IMR-90 (cell line): ENCODE data around the gene RPL15. TPM values are rescaled to one million over a fixed set of nuclear protein-coding genes. Genes with fewer than 3 reads are reported as not detected.

Experiments
- ATAC-seq: fragments of 200-7000 bp; cut with Tn5 transposase; 2 replicates; pipeline ENCODE4 v1.9.1; 2020; ENCODE audit warnings: low read depth, mild to moderate bottlenecking, moderate library complexity
- BruUV-seq: library from RNA; stranded (reverse); fragments of 400-500 nt; replicated peaks from 2 replicates; lab custom pipeline; 2021; lab: Mats Ljungman, UMichigan
- CTCF ChIA-PET: fragments of 300-600 bp; formaldehyde crosslinking; extraction: SDS; loops from one replicate; lab custom pipeline; 2021; ENCODE audit warnings: antibody characterized with exemption; lab: Yijun Ruan, JAX
- POLR2A ChIA-PET: fragments of 300-600 bp; sonication (Branson Sonifier 250); formaldehyde crosslinking; loops from one replicate; lab custom pipeline; 2022; ENCODE audit warnings: antibody characterized with exemption; ENCODE audit not compliant: unreplicated experiment; lab: Charles Lee
- DNase-seq: peaks from one replicate; pipeline ENCODE4 v3.0.0; 2013
- H2AFZ ChIP-seq: replicated peaks from 2 replicates; pipeline ENCODE3; 2013; ENCODE audit warnings: low read length, mild to moderate bottlenecking; ENCODE audit not compliant: poor library complexity
- H2AK5ac ChIP-seq: 2 replicates; pipeline ENCODE4 v1.6.1; 2013; ENCODE audit warnings: low read depth, low read length, inconsistent platforms
- H2AK9ac ChIP-seq: replicated peaks from 2 replicates; pipeline ENCODE3; 2013; ENCODE audit warnings: mild to moderate bottlenecking, low read depth, low read length, moderate library complexity; ENCODE audit not compliant: poor library complexity
- H2BK120ac ChIP-seq: 2 replicates; pipeline ENCODE4 v1.6.1; 2013; ENCODE audit warnings: low read depth, low read length, inconsistent platforms
- H2BK15ac ChIP-seq: 3 replicates; pipeline ENCODE4 v1.6.1; 2013; ENCODE audit warnings: low read depth, low read length, inconsistent platforms
- H2BK20ac ChIP-seq: 2 replicates; pipeline ENCODE4 v1.6.1; 2013; ENCODE audit warnings: low read depth, mild to moderate bottlenecking, inconsistent platforms, low read length, moderate library complexity
- H2BK5ac ChIP-seq: 2 replicates; pipeline ENCODE4 v1.6.1; 2013; ENCODE audit warnings: mild to moderate bottlenecking, low read depth, low read length, inconsistent platforms; ENCODE audit not compliant: poor library complexity, severe bottlenecking
- H3K14ac ChIP-seq: replicated peaks from 2 replicates; pipeline ENCODE4 v1.6.1; 2013; ENCODE audit warnings: low read depth, low read length, inconsistent platforms
- H3K18ac ChIP-seq: 2 replicates; pipeline ENCODE4 v1.6.1; 2013; ENCODE audit warnings: low read depth, low read length, control low read depth
- H3K23ac ChIP-seq: 2 replicates; pipeline ENCODE4 v1.6.1; 2013; ENCODE audit warnings: low read depth, low read length, inconsistent platforms
- H3K27ac ChIP-seq: 2 replicates; pipeline ENCODE4 v1.5.1; 2013; ENCODE audit warnings: mild to moderate bottlenecking, control low read depth, low read length; ENCODE audit not compliant: insufficient read depth
- H3K27me3 ChIP-seq: 2 replicates; pipeline ENCODE4 v1.6.1; 2013; ENCODE audit warnings: low read length; ENCODE audit not compliant: control insufficient read depth, insufficient read depth
- H3K36me3 ChIP-seq: 2 replicates; pipeline ENCODE4 v1.6.1; 2013; ENCODE audit warnings: low read length, mixed read lengths; ENCODE audit not compliant: control insufficient read depth, insufficient read depth
- H3K4ac ChIP-seq: 2 replicates; pipeline ENCODE4 v1.6.1; 2013; ENCODE audit warnings: low read depth, low read length, inconsistent platforms
- H3K4me1 ChIP-seq: 2 replicates; pipeline ENCODE4 v1.6.1; 2013; ENCODE audit warnings: low read length, mixed read lengths; ENCODE audit not compliant: control insufficient read depth, insufficient read depth
- H3K4me2 ChIP-seq: 2 replicates; pipeline ENCODE4 v1.6.1; 2013; ENCODE audit warnings: low read depth, mild to moderate bottlenecking, control low read depth, low read length, moderate library complexity
- H3K4me3 ChIP-seq: 2 replicates; pipeline ENCODE4 v1.5.1; 2013; ENCODE audit warnings: low read depth, mild to moderate bottlenecking, control low read depth, low read length, moderate library complexity; ENCODE audit not compliant: insufficient read depth
- H3K56ac ChIP-seq: 2 replicates; pipeline ENCODE4 v1.6.1; 2013; ENCODE audit warnings: low read length, inconsistent platforms; ENCODE audit not compliant: insufficient read depth; ENCODE audit errors: extremely low read depth
- H3K79me1 ChIP-seq, 2 experiments: 2 replicates each; pipeline ENCODE4 v1.6.1; 2013; ENCODE audit warnings: low read length in 2 of 2, inconsistent platforms in 1 of 2, low read depth in 1 of 2
- H3K9ac ChIP-seq: 2 replicates; pipeline ENCODE4 v1.6.1; 2013; ENCODE audit warnings: low read depth, low read length, control low read depth
- H3K9me1 ChIP-seq: 2 replicates; pipeline ENCODE4 v1.6.1; 2013; ENCODE audit warnings: low read length, inconsistent platforms; ENCODE audit not compliant: insufficient read depth
- H3K9me3 ChIP-seq: 2 replicates; pipeline ENCODE4 v1.6.1; 2013; ENCODE audit warnings: low read length; ENCODE audit not compliant: control insufficient read depth, insufficient read depth
- H4K20me1 ChIP-seq: 2 replicates; pipeline ENCODE4 v1.6.1; 2013; ENCODE audit warnings: low read length, inconsistent platforms; ENCODE audit not compliant: insufficient read depth
- H4K5ac ChIP-seq: 2 replicates; pipeline ENCODE4 v1.6.1; 2013; ENCODE audit warnings: mild to moderate bottlenecking, low read depth, low read length, control low read depth
- H4K8ac ChIP-seq, 2 experiments: 2 replicates each; pipeline ENCODE4 v1.6.1; 2013; ENCODE audit warnings: low read depth in 2 of 2, low read length in 2 of 2, control low read depth in 1 of 2, inconsistent platforms in 1 of 2
- H4K91ac ChIP-seq: 2 replicates; pipeline ENCODE4 v1.6.1; 2013; ENCODE audit warnings: low read depth, low read length, inconsistent platforms; ENCODE audit not compliant: insufficient read depth
- BHLHE40 ChIP-seq: fragments of 150-350 bp; IDR thresholded peaks from 2 replicates; pipeline ENCODE4 v1.6.1; 2016; ENCODE audit warnings: mild to moderate bottlenecking, low read depth, low read length
- CEBPB ChIP-seq: IDR thresholded peaks from 2 replicates; pipeline ENCODE4 v1.6.1; 2012; ENCODE audit warnings: low read depth, low read length, improper control_type of control experiment
- FOS ChIP-seq: fragments of 150-350 bp; IDR thresholded peaks from 2 replicates; pipeline ENCODE4 v1.6.1; 2016; ENCODE audit warnings: low read depth, low read length
- MXI1 ChIP-seq: IDR thresholded peaks from 2 replicates; pipeline ENCODE4 v1.6.1; 2012; ENCODE audit warnings: low read depth, mild to moderate bottlenecking, low read length, moderate library complexity, borderline replicate concordance
- RCOR1 ChIP-seq: IDR thresholded peaks from 2 replicates; pipeline ENCODE4 v1.6.1; 2012; ENCODE audit warnings: mild to moderate bottlenecking, low read length, improper control_type of control experiment; ENCODE audit not compliant: insufficient replicate concordance
- WGBS, 2 experiments: methylation state at CpG; one replicate each; pipeline versions ENCODE4 v1.1.5 to v1.1.7; 2013; ENCODE audit warnings: missing lambda C conversion rate in 2 of 2; ENCODE audit not compliant: insufficient read length in 1 of 2; ENCODE audit errors: extremely low coverage in 2 of 2; 5-methylcytosine and 5-hydroxymethylcytosine counted together
- dilution Hi-C: fragments of 300-500 bp; cut with HindIII; formaldehyde crosslinking; loops from one replicate; pipeline ENCODE4 v1.14.3; 2018; ENCODE audit warnings: low sequenced_read_pairs; ENCODE audit not compliant: unreplicated experiment
- in situ Hi-C: fragments of 300-500 bp; cut with MboI; formaldehyde crosslinking; loops from 3 replicates; pipeline ENCODE4 v1.14.3; 2019; ENCODE audit warnings: low sequenced_read_pairs, inconsistent platforms, mixed read lengths
- intact Hi-C: fragments of 100-400 bp; cut with micrococcal nuclease; formaldehyde crosslinking; loops from 2 replicates; pipeline ENCODE4 v1.10.0; 2022
- polyA plus RNA-seq, 3 experiments: library from polyadenylated mRNA; depleted of rRNA; stranded (reverse); fragments of >200 nt; gene quantifications; 2 replicates each; pipeline ENCODE4 v1.2.3, GENCODE V29; 2012; ENCODE audit warnings: low replicate concordance in 1 of 3
- total RNA-seq: library from RNA; depleted of rRNA; stranded (reverse); fragments of >200 nt; gene quantifications from 2 replicates; pipeline ENCODE4 v1.2.3, GENCODE V29; 2012

Gene RPL15
- total and polyA plus RNA-seq, 2 of the 4 experiments (the other 2 are of a cell fraction), result 1,419 to 4,701 TPM

DNA sequence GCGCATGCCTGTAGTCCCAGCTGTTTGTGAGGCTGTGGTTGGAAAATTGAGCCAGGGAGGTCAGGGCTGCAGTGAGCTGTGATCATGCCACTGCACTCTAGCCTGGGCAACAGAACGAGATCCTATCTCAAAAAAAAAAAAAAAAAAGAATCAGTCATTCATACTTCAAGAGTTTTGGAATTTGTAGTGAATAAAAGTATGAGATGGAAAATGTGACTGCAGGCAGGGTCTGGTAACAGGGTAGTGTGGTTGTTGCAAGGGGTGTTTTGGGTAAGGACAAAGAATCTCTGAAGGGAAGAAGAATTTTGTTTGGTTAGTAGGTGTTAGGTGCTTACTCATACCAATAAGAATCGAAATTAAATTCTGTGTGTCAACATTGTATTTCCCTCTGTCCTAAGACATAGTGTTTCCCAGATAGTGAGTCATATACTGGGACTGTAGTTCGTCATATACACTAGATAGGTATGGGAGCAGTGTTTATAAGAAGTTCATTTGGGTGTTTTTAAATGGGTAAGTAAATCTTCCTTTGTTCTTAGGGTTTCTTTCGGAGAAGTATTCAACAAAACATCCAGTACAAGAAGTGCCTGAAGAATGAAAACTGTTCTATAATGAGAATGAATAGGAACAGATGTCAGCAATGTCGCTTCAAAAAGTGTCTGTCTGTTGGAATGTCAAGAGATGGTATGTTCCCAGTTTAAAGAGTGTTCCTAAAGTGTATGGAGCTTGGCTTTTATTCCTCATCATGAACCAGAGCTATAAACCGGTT lies 42.4 kb downstream of the RPL15 start:
- CTCF ChIA-PET, result interaction anchor here (0.7 kb wide), 1 partner anchor 385 kb away, joined by 3 read pairs; no protein-coding TSS in a partner anchor
- Histone ChIP-seq H3K79me1 (peaks cover 21 to 59% of the 10 kb centered on the region in 2 experiments), H4K5ac (peak overlapping the region; percentile 60), H3K23ac (peak overlapping the region; percentile 33), H2BK120ac (peak overlapping the region; percentile 24; the same call in 1 of the 2 replicates), H3K56ac (no peak overlapping the region), H2BK15ac (no peak overlapping the region), H3K14ac (no peak overlapping the region), H2AFZ (no peak overlapping the region), H3K27me3 (no peaks in the 10 kb centered on the region), H2BK20ac (peak overlapping the region; percentile 13; the same call in 1 of the 2 replicates), H3K9me3 (no peaks in the 10 kb centered on the region), H4K91ac (no peak overlapping the region), H3K36me3 (peaks cover 15% of the 10 kb centered on the region), H3K4me2 (peak overlapping the region; percentile 87), H3K27ac (peak overlapping the region; percentile 53; the same call in 1 of the 2 replicates), H3K4ac (peak overlapping the region; percentile 26; the same call in 1 of the 2 replicates), H3K4me3 (no peak overlapping the region), H2AK5ac (no peak overlapping the region), H2AK9ac (no peak overlapping the region), H3K9me1 (peaks cover 16% of the 10 kb centered on the region), H2BK5ac (peak overlapping the region; percentile 41), H3K9ac (no peak overlapping the region; the same call in 1 of the 2 replicates), H4K20me1 (peaks cover 29% of the 10 kb centered on the region), H4K8ac (peak overlapping the region in 1 of 2 experiments; percentile 13; a peak in 1 of 4 replicates), H3K4me1 (peaks cover 8% of the 10 kb centered on the region), H3K18ac (peak overlapping the region; percentile 93)
- ATAC-seq (peak; percentile 89), DNase-seq (peak; percentile 95)
- in situ Hi-C loops, result no loop called here
- POLR2A ChIA-PET, result no interaction called here
- dilution Hi-C loops, result no loop called here
- BruUV-seq, result no TSS peak
- intact Hi-C loops, result no loop called here
- TF ChIP-seq FOS (peak; percentile 91), BHLHE40 (peak; percentile 54; the same call in 1 of the 2 replicates), MXI1 (no peak), RCOR1 (no peak), CEBPB (peak; percentile 54; the same call in 1 of the 2 replicates)
- 0% methylated on average over 1 of the region's 7 CpGs; no CpG with 5 or more reads in 1 of the 2 experiments for WGBS, 2 experiments
